Kidney (tissue), 14 donors: ENCODE results near the gene NR2C2AP. TPM values are rescaled to one million over a fixed set of nuclear protein-coding genes. Genes with fewer than 3 reads are reported as not detected.

Source experiments
- DNase-seq, 5 donors: peaks; one replicate each; pipeline ENCODE4 v3.0.0-alpha.2; 2013 to 2020
- FAIRE-seq: peaks from 2 replicates; lab custom pipeline; 2012; peaks lifted over from hg19 to GRCh38; lab: Jason Lieb, UNC
- H3K27ac ChIP-seq, 2 donors: one replicate each; pipeline ENCODE4 v1.7.0; 2013; ENCODE audit warnings: low read depth in 2 of 2, low read length in 2 of 2, inconsistent platforms in 1 of 2
- H3K27me3 ChIP-seq: one replicate; pipeline ENCODE4 v1.7.1; 2013; ENCODE audit warnings: low read length, inconsistent platforms; ENCODE audit not compliant: control insufficient read depth, insufficient read depth
- H3K36me3 ChIP-seq, 3 donors: one replicate each; pipeline versions ENCODE4 v1.7.0 to v1.7.1; 2013; ENCODE audit warnings: low read length in 3 of 3, control low read depth in 1 of 3, inconsistent platforms in 1 of 3; ENCODE audit not compliant: insufficient read depth in 3 of 3, control insufficient read depth in 2 of 3
- H3K4me1 ChIP-seq, 3 donors: one replicate each; pipeline versions ENCODE4 v1.7.0 to v1.7.1; 2013; ENCODE audit warnings: low read length in 3 of 3, inconsistent platforms in 1 of 3, low read depth in 1 of 3; ENCODE audit not compliant: control insufficient read depth in 2 of 3, insufficient read depth in 2 of 3
- H3K4me3 ChIP-seq, 3 donors: one replicate each; pipeline versions ENCODE4 v1.7.0 to v1.8.1; 2013; ENCODE audit warnings: low read length in 3 of 3, control low read depth in 1 of 3, inconsistent platforms in 1 of 3
- H3K9ac ChIP-seq, 3 donors: one replicate each; pipeline versions ENCODE4 v1.7.0 to v1.7.1; 2013; ENCODE audit warnings: low read length in 3 of 3, control low read depth in 1 of 3, inconsistent platforms in 1 of 3
- H3K9me3 ChIP-seq, 3 donors: one replicate each; pipeline versions ENCODE4 v1.7.0 to v1.7.1; 2013; ENCODE audit warnings: low read length in 3 of 3, control low read depth in 1 of 3, inconsistent platforms in 1 of 3; ENCODE audit not compliant: control insufficient read depth in 2 of 3, insufficient read depth in 1 of 3
- CTCF ChIP-seq: IDR thresholded peaks from 3 replicates; pipeline ENCODE4 v1.5.1; 2012; ENCODE audit warnings: mild to moderate bottlenecking, moderate library complexity, borderline replicate concordance; ENCODE audit not compliant: insufficient read depth; ENCODE audit errors: extremely low read depth
- intact Hi-C: fragments of 100-400 bp; cut with DNase I; formaldehyde crosslinking; loops from one replicate; pipeline ENCODE4 v1.11.1; 2022
- polyA plus RNA-seq: library from polyadenylated mRNA; stranded (reverse); fragments of 350-450 nt; fragmentation: Illumina TruSeq; extraction: RNeasy Lipid Tissue Mini Kit (QIAGEN cat#74804); gene quantifications from one replicate; pipeline ENCODE4 v1.2.3, GENCODE V29; 2014; ENCODE audit warnings: low read depth, low replicate concordance; ENCODE audit not compliant: insufficient read depth
- total RNA-seq: library from RNA; stranded (reverse); fragmentation: NEBNext Ultra II Directional; extraction: Animal tissue kit (Norgen Biotek cat#: 25700); gene quantifications from one replicate; pipeline ENCODE4 v1.2.1, GENCODE V29; 2021
- donor health status: control.
- donor health status: control.
- donor health status: control.
- donor health status: control.
- donor health status: control.
- donor health status: DM: yes; HTN: yes; CAD: no.
- donor health status: Normal renal cell carcinoma (clear cell type).

The NR2C2AP gene
- total and polyA plus RNA-seq, 2 donors from 2014 or later: 13.5 to 15.5 TPM

- H3K4me3 ChIP-seq: no peak overlapping the region
- no peak overlapping the region for H3K9ac ChIP-seq
- no peak overlapping the region for H3K27ac ChIP-seq
- no peaks in the 10 kb centered on the region for H3K27me3 ChIP-seq
- no peaks in the 10 kb centered on the region for H3K4me1 ChIP-seq
- DNase-seq: no peak
- H3K9me3 ChIP-seq: peaks cover 0 to 2% (median 0%) of the 10 kb centered on the region in 3 donors
- TF ChIP-seq CTCF: no peak
- no peak for FAIRE-seq
- no peaks in the 10 kb centered on the region for H3K36me3 ChIP-seq
- intact Hi-C loops: no loop called here
Measured at GRCh38 chr19:19157808-19158207, 45.4 kb downstream of the NR2C2AP start.

- Histone ChIP-seq H3K4me3 (no peak overlapping the region), H3K27ac (no peak overlapping the region), H3K4me1 (no peaks in the 10 kb centered on the region), H3K27me3 (no peaks in the 10 kb centered on the region), H3K36me3 (no peaks in the 10 kb centered on the region), H3K9ac (no peak overlapping the region), H3K9me3 (peaks cover 0 to 2% (median 0%) of the 10 kb centered on the region in 3 donors)
- intact Hi-C loops: no loop called here
- FAIRE-seq (no peak), DNase-seq (no peak)
- no peak for TF ChIP-seq CTCF
Measured at GRCh38 chr19:19155495-19156219, 47.6 kb downstream of the NR2C2AP start.

GRCh38 chr19:19154768-19155494 lies 48.3 kb downstream of the NR2C2AP start:
- Histone ChIP-seq H3K9me3 (peaks cover 0 to 2% (median 0%) of the 10 kb centered on the region in 3 donors), H3K4me3 (no peak overlapping the region), H3K36me3 (no peaks in the 10 kb centered on the region), H3K27ac (no peak overlapping the region), H3K27me3 (no peaks in the 10 kb centered on the region), H3K9ac (no peak overlapping the region), H3K4me1 (no peaks in the 10 kb centered on the region)
- no peak for DNase-seq
- TF ChIP-seq CTCF: no peak
- intact Hi-C loops: no loop called here
- no peak for FAIRE-seq
